ENCODE measurements around the gene ANK2. TPM values are rescaled to one million over a fixed set of nuclear protein-coding genes. Genes with fewer than 3 reads are reported as not detected.

Gene ANK2
- total and polyA plus RNA-seq, 4 donors: 1.1 to 61.2 (median 12.5) TPM

DNA sequence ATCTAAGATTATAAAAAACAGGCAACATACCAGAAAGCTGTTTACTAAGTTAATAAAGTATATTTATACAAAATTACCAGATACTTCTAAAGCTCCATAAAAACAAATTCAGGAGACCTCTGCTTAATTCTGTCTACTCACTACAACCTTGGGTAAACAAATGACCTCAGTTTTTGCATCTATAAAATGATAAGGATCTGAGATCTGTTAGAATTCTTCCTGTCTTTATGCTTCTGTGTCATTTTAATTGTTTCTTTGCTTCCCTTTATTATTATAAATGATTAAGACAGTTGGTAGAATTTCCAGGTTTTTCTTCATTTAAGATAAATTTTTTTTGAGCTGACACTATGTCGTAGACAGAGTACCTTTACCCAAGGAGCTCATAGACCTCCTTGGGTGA lies 76.0 kb downstream of the ANK2 start:
- 79 to 82% methylated on average over 1 of the region's 1 CpG for WGBS, 2 donors
- H3K4me1 ChIP-seq (ENCODE audit: control insufficient read depth in 5 of 5, insufficient read depth in 5 of 5, low read length in 5 of 5): no peaks in the 10 kb centered on the region

DNA sequence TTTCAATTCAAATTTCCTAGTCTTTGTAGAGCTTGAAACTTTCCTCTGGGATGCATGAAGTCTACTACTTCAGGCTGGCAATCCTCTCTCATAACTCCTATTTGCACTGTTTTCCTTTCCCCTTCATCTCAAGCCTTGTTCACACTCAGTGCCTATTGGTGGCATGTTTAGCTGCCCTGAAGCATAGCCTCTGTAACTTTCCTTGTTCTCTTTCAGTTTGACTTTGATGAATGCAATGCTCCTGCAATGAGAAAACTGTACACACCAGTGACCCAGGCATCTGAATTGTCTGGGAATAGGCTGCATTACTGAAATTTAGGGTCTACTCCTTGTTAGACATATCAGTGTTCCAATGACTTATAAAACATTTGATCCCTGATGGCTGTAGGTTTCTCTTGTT lies 81.7 kb downstream of the ANK2 start:
- no peak overlapping the region for H3K4me3 ChIP-seq
- H3K9me3 ChIP-seq (ENCODE audit: control insufficient read depth in 4 of 4, insufficient read depth in 3 of 4, low read length in 3 of 4): no peaks in the 10 kb centered on the region
- no peak overlapping the region for H3K27ac ChIP-seq (ENCODE audit: low read depth in 1 of 2, low read length in 1 of 2)
- TF ChIP-seq, protein P1, sequence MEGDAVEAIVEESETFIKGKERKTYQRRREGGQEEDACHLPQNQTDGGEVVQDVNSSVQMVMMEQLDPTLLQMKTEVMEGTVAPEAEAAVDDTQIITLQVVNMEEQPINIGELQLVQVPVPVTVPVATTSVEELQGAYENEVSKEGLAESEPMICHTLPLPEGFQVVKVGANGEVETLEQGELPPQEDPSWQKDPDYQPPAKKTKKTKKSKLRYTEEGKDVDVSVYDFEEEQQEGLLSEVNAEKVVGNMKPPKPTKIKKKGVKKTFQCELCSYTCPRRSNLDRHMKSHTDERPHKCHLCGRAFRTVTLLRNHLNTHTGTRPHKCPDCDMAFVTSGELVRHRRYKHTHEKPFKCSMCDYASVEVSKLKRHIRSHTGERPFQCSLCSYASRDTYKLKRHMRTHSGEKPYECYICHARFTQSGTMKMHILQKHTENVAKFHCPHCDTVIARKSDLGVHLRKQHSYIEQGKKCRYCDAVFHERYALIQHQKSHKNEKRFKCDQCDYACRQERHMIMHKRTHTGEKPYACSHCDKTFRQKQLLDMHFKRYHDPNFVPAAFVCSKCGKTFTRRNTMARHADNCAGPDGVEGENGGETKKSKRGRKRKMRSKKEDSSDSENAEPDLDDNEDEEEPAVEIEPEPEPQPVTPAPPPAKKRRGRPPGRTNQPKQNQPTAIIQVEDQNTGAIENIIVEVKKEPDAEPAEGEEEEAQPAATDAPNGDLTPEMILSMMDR (IDR thresholded peaks at IDR 0.05; ENCODE audit: control extremely low read depth, extremely low read depth): no peak
- H3K27me3 ChIP-seq (ENCODE audit: control insufficient read depth in 3 of 3, insufficient read depth in 3 of 3, low read length in 2 of 3): no peaks in the 10 kb centered on the region
- no peaks in the 10 kb centered on the region for H3K4me1 ChIP-seq (ENCODE audit: control insufficient read depth in 5 of 5, insufficient read depth in 5 of 5, low read length in 5 of 5)
- no peak overlapping the region for H3K9ac ChIP-seq (ENCODE audit: insufficient read depth in 1 of 2, low read length in 2 of 2)
- DNase-seq (no peak), ATAC-seq (ENCODE audit: insufficient read depth, low FRiP score) (no peak)
- no peaks in the 10 kb centered on the region for H3K36me3 ChIP-seq (ENCODE audit: control insufficient read depth in 4 of 4, insufficient read depth in 4 of 4, low read length in 4 of 4)

More for the DNA sequence above, 76.0 kb downstream of the ANK2 start:
- Histone ChIP-seq H3K27ac (ENCODE audit: low read depth in 1 of 2, low read length in 1 of 2) (no peak overlapping the region), H3K4me3 (no peak overlapping the region), H3K9ac (ENCODE audit: insufficient read depth in 1 of 2, low read length in 2 of 2) (no peak overlapping the region), H3K9me3 (ENCODE audit: control insufficient read depth in 4 of 4, insufficient read depth in 3 of 4, low read length in 3 of 4) (no peaks in the 10 kb centered on the region), H3K36me3 (ENCODE audit: control insufficient read depth in 4 of 4, insufficient read depth in 4 of 4, low read length in 4 of 4) (no peaks in the 10 kb centered on the region), H3K27me3 (ENCODE audit: control insufficient read depth in 3 of 3, insufficient read depth in 3 of 3, low read length in 2 of 3) (no peaks in the 10 kb centered on the region)
- no peak for DNase-seq
- TF ChIP-seq, protein P1 (IDR thresholded peaks at IDR 0.05; ENCODE audit: control extremely low read depth, extremely low read depth): no peak
- ATAC-seq (ENCODE audit: insufficient read depth, low FRiP score): no peak

DNA sequence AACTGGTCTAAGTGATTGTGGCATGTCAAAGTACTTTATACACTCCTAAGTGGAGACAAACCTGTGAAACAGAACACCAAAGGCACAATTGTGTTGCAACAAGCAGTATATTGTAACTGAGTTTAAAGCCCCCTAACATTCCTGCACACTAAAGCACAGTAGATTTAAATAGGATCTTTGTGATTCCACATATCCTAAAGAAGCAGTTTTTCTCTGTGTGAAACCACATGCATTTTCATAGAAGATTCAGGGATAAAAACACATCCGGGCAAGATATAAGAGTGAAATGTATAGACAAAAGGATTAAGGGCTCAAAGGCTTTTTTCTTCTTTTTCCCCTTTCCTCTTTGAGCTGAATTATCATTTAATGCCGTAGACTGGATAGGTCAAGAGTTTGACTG lies 82.2 kb downstream of the ANK2 start:
- TF ChIP-seq, protein P1 (IDR thresholded peaks at IDR 0.05; ENCODE audit: control extremely low read depth, extremely low read depth): no peak
- no peak overlapping the region for H3K4me3 ChIP-seq
- H3K9ac ChIP-seq (ENCODE audit: insufficient read depth in 1 of 2, low read length in 2 of 2): no peak overlapping the region
- no peak overlapping the region for H3K27ac ChIP-seq (ENCODE audit: low read depth in 1 of 2, low read length in 1 of 2)
- no peaks in the 10 kb centered on the region for H3K4me1 ChIP-seq (ENCODE audit: control insufficient read depth in 5 of 5, insufficient read depth in 5 of 5, low read length in 5 of 5)
- no peaks in the 10 kb centered on the region for H3K27me3 ChIP-seq (ENCODE audit: control insufficient read depth in 3 of 3, insufficient read depth in 3 of 3, low read length in 2 of 3)
- WGBS, 2 donors: 74 to 84% methylated on average over 2 of the region's 2 CpGs
- ATAC-seq (ENCODE audit: insufficient read depth, low FRiP score) (no peak), DNase-seq (no peak)
- no peaks in the 10 kb centered on the region for H3K36me3 ChIP-seq (ENCODE audit: control insufficient read depth in 4 of 4, insufficient read depth in 4 of 4, low read length in 4 of 4)
- no peaks in the 10 kb centered on the region for H3K9me3 ChIP-seq (ENCODE audit: control insufficient read depth in 4 of 4, insufficient read depth in 3 of 4, low read length in 3 of 4)

DNA sequence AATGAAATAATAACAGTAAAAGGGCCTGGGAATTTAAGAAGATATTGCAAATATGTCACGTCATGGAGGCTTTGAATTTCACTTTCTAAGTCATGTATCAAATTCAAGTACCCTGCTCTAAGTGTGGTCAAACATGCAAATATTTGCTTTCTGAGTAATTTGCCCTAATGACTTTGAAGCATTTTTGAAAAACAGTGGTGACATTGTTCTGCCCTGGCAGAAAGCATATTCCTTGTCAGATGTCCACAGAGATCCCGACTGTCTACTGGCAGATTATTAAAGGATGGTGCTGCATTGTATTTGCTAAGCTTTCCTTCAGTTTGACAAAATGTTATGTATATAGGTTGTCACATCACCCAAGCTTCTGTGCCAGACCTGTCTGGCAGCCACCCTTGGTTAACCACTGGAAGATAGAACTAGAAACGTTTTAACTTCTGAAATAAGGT lies 92.5 kb downstream of the ANK2 start:
- DNase-seq: peak in 2 of 3 donors; percentile 56 to 71
- Histone ChIP-seq H3K9me3 (ENCODE audit: control insufficient read depth in 4 of 4, insufficient read depth in 3 of 4, low read length in 3 of 4) (no peaks in the 10 kb centered on the region), H3K36me3 (ENCODE audit: control insufficient read depth in 4 of 4, insufficient read depth in 4 of 4, low read length in 4 of 4) (no peaks in the 10 kb centered on the region), H3K27ac (ENCODE audit: low read depth in 1 of 2, low read length in 1 of 2) (no peak overlapping the region), H3K27me3 (ENCODE audit: control insufficient read depth in 3 of 3, insufficient read depth in 3 of 3, low read length in 2 of 3) (no peaks in the 10 kb centered on the region), H3K9ac (ENCODE audit: insufficient read depth in 1 of 2, low read length in 2 of 2) (no peak overlapping the region), H3K4me1 (ENCODE audit: control insufficient read depth in 5 of 5, insufficient read depth in 5 of 5, low read length in 5 of 5) (peaks cover 0 to 10% (median 4%) of the 10 kb centered on the region in 5 donors), H3K4me3 (no peak overlapping the region)
- 21 to 57% methylated on average over 3 of the region's 3 CpGs for WGBS, 2 donors
- TF ChIP-seq, protein P1 (IDR thresholded peaks at IDR 0.05; ENCODE audit: control extremely low read depth, extremely low read depth): no peak
- ATAC-seq (ENCODE audit: insufficient read depth, low FRiP score): peak; percentile 70
